HG03432 (cell line): ENCODE results near the gene ADSL.

Source experiments
- ATAC-seq: cut with Tn5 transposase; IDR thresholded peaks from one replicate; pipeline ENCODE4 v1.9.1; 2021; ENCODE audit warnings: mild to moderate bottlenecking, moderate library complexity; ENCODE audit not compliant: unreplicated experiment

Gene ADSL

GRCh38 chr22:40415531-40416266 is 69.4 kb downstream of the ADSL start:
- ATAC-seq: peak; percentile 41

DNA sequence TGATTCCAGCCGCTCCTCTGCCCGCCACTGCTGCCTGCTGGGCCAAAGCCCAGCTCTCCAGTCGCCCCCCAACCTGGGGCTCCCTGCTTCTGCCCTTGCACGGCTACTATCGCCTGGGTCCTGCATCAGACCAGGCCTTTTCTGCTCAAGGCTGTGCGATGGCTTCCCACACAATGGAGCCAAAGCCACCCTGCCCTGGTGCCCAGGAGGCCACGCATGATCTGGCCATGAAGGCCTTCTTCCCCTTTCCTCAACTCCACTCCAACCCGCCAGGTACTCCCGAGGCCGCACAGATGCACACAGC is 69.9 kb downstream of the ADSL start:
- no peak for ATAC-seq

DNA sequence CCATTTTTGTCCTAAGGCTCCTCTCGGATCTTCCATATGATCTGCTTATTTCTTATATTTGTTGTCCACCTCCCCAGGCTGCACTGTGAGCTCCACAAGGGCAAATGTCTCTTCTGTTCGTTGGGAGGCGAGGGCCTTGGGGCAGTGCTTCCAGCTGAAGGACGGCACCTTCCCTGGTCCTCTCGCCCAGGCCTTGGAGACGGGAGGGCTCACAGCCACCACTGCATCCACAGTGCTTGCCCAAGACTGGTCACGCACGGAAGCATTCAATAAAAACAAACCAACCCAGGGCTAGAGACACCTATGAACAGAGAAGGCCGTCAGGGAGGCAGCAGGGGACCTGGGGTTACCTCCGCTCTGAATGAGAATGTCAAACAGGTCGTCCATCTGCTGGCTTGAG is 70.3 kb downstream of the ADSL start:
- ATAC-seq: no peak

DNA sequence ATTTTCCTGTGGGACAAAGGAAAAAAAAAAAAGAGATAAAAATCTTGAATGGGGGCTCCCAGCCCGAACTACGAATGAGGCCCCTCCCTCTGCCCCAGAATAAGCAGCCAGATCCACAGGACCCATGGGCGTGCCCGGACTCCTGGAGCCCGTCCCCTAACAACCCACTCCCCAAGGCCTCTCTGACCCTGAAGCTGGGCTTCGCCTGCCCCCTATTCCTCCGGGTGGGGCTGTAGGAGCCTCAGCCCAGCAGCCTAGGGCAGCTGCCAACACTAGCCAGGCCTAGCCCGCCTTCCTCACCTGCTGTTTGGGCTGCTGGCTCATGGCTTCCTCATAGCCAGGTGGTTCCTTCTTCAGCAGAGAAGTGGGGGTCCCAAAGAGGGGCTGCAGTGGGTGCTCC is 70.7 kb downstream of the ADSL start:
- no peak for ATAC-seq

- ATAC-seq: no peak
Measured at GRCh38 chr22:40417881-40418280, 71.6 kb downstream of the ADSL start.

DNA sequence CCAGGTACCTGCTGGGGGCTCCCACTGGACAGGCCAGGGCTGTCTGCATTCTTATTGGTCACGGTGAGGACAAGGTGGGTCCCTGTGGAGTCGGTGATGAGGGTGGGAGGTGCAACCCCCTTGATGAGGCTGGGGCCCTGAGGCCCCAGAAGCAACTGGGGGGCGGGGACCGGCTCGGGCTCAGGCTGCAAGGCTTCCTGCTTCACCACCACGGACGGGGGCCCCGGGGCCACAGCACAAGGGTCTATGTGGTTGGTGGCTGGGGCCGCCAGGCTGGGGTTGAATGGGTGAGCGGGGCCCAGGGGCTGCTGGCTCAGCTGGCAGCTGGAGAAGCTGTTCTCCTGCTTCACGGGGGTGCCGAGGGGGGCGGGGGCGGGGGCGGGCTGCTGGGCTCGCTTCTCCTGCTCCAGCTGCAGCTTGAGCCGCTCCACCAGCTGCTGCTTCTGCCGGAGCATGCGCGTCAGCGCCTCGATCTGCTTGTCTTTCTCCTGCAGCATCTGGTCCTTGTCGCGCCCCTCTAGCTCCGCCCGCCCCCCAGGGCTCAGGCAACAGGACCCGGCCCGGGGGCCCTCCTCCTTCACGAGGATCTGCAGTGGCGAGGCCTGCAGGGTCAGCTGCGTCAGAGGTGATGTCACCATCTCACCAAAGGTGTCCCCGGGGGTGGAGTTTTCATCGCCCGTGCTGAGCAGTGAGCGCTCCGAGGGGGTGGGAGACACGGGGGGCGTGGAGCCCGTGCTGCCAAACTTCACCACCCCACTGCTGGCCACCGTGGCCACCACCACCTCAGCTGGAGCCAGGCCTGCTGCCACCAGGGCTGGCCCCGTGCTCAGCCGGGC is 72.3 kb downstream of the ADSL start:
- ATAC-seq: no peak

DNA sequence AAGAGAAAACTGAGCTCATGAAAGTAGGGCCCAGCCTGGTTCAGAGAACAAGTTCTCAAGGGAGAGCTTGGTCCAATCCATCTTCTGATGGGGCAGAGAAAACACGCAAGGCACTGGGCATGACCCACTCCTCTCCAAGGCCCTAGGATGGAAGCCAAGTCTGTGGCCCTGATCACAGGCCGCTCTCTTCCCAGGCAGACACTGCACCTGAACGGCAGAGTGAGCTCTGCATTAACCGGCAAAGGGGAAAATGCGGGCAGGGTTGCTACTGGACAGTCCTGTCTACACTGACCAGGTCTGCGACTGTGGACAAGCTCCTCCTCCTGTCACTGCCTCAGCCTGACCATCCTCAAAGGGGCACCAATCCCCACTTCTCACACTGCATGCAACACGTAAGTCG is 73.4 kb downstream of the ADSL start:
- ATAC-seq: no peak

DNA sequence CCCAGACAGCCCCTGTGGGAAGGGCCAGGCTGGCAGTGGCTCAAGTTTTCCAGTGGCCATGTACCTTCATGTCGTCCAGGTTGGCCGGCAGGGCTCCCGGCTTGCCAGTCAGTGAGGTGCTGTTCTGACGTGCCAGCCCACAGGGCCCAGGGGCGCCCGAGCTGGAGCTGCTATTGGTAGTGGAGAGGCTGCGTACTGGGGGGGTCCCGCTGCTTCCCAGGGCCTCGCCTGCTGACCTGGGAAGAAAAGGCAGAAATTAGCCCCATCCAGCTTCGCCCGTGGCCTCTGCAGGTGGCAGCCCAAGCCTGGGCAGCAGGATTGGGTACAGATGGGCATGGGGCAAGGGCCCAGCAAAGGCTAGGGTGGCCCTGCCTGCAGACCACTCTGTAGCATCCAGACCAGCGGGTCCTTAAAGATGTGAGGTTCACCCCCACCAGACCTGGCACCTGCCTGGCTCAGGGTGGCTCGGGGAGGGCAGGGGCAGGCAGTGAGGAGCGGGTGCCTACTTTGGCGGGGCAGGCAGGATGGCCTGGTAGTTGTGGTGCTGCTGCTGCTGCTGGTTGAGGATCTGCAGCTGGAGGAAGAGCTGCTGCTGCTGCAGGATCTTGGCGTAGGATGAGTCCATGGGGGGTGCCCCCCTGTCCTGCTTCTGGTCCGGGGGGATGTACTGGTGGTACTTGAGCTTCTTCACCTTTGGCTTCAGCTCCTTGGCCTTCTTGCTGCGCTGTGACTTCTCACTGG is 74.2 kb downstream of the ADSL start:
- no peak for ATAC-seq

DNA sequence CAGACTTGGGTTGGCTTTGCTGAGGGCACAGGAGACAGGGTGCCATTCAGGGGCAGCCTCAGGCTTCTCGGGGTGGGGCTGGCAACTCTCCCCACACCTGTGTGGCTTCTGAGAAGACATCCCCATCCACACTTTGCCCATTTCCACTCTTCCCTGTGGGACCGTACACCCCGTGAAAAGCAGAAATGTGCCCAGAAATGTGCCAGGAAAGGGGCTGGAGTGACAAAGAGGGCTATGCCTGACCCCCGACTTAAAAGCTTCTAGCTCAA is 74.7 kb downstream of the ADSL start:
- ATAC-seq: no peak

- no peak for ATAC-seq
Measured at GRCh38 chr22:40421941-40422340, 75.6 kb downstream of the ADSL start.

GRCh38 chr22:40422558-40423309 is 76.4 kb downstream of the ADSL start:
- no peak for ATAC-seq

DNA sequence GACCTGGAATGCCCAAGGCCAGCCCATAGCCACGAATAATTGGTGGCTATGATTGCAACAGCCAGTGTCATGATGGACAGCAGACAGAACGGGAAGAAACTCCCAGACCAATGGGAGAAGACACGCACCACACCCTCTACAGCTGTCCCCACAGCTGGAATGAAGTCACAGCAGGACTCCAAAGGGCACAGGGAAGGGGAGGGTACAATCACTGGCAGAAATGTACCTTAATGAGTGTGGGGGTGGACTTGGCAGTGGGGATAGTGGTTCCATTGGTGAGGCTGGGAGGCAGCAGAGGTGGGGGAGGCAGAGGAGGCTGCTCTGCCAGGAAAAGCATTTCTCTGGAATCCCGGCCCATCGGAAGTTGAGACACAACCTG is 77.0 kb downstream of the ADSL start:
- ATAC-seq: no peak

- no peak for ATAC-seq
Measured at GRCh38 chr22:40423882-40424640, 77.8 kb downstream of the ADSL start.

DNA sequence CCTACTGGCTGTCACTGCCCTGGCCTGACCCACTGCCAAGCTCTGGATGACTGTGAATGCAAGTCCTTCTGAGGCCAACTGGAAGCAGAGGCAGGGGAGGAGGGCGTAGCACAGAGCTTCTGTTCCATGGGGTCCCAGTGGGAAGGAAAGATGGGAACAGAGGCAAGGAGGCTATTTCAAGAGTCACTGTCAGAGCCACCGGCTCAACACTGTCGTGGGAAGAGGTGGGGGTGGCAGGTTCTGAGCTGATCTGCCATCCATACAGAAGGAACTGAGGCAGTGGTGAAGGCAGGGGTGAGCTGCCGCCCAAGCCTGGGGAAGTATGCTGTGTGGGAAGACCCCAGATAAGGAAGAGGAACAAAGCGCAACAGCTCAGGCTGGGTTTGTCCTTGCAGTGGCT is 78.8 kb downstream of the ADSL start:
- no peak for ATAC-seq

GRCh38 chr22:40426594-40427333 is 80.5 kb downstream of the ADSL start:
- no peak for ATAC-seq

DNA sequence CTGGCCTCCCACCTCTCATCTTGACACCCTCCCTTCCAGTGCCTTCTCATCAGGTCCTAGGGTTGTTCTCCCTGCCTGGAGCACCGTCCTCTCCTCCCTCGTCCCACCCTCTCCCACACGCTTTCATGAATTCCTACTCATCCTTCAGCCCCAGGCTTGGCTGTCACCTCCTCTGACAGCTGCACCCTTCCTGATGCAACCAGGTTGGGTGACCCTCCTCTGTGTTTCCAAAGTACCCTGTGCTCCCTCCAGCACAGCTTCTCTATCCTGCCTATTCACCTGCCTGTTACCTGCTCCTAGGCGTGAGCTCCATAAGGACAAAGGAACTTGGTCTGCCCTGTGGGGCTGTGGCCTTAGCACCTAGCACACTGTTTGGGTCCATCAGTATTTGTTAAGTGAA is 82.5 kb downstream of the ADSL start:
- ATAC-seq: no peak

DNA sequence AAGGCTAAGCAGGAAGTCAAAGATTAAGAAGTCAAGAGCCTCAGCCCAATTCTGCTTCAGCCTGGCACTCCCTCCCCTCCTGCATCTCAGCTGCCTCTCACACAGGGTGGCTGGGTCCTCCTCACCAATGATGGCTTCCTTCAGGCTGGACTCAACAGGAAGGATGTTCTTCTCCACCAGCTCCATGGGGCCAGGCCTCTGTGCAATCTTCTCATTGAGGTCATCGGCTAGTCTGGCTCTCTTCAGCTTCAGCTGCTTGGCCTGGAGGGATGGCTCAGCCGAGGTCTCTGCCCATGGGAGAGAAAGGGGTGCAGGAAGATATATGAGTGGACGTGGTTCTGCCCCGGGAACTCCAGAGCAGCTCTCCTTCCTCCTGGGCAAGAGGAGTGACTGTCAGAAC is 83.2 kb downstream of the ADSL start:
- no peak for ATAC-seq

DNA sequence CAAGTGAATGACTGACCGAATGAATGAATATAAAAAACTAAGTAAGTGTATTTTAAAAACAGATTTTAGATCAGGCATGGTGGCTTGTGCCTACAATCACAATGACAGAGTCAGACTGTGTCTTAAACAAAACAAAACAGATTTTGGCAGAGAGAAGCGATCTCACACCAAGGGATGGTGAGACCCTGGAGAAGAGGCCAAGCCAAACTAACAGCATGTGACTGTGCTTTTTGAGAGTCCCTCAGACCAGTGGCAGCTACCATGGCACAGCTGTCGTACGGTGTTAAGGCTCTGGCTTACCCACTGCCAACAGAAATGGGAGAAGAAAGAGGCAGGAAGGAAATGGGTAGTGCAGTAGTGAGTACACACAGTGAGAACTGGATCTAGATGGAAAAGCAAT is 84.7 kb downstream of the ADSL start:
- ATAC-seq: no peak

DNA sequence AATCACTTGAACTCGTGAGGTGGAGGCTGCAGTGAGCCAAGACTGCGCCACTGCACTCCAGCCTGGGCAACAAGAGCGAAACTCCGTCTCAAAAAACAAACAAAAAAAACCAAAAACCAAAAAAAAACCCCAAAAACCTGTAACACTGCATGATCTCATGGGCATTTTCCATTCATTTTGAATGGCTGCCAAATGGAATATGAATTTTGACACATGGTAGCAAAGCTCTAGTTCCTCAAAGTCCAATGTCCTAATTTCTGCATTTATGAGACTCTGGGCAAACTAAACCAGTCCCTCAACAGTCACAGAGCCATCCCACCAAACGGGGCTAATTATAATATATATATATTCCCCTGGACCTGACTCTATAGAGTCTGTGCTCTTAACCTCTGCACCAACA is 85.9 kb downstream of the ADSL start:
- ATAC-seq: no peak

- no peak for ATAC-seq
Measured at GRCh38 chr22:40432625-40433024, 86.3 kb downstream of the ADSL start.
